Keratinocyte (primary cell): ENCODE data around the gene CYP1A2.

ENCODE experiments used
- CTCF ChIP-seq, 3 experiments: IDR thresholded peaks in 1 of 3; conservative IDR thresholded peaks in 1 of 3; optimal IDR thresholded peaks in 1 of 3; 2 replicates in 2 of 3; 3 replicates in 1 of 3; pipeline versions ENCODE3 to v1.5.1; 2011; ENCODE audit warnings: low read length in 3 of 3, mild to moderate bottlenecking in 3 of 3, moderate library complexity in 2 of 3, control low read depth in 1 of 3, inconsistent platforms in 1 of 3; ENCODE audit not compliant: insufficient read depth in 2 of 3; ENCODE audit errors: extremely low read depth in 1 of 3
- EZH2 ChIP-seq: IDR thresholded peaks from one replicate; pipeline ENCODE4 v1.6.1; 2012; ENCODE audit warnings: inconsistent platforms, mild to moderate bottlenecking, low read length, moderate library complexity

DNA sequence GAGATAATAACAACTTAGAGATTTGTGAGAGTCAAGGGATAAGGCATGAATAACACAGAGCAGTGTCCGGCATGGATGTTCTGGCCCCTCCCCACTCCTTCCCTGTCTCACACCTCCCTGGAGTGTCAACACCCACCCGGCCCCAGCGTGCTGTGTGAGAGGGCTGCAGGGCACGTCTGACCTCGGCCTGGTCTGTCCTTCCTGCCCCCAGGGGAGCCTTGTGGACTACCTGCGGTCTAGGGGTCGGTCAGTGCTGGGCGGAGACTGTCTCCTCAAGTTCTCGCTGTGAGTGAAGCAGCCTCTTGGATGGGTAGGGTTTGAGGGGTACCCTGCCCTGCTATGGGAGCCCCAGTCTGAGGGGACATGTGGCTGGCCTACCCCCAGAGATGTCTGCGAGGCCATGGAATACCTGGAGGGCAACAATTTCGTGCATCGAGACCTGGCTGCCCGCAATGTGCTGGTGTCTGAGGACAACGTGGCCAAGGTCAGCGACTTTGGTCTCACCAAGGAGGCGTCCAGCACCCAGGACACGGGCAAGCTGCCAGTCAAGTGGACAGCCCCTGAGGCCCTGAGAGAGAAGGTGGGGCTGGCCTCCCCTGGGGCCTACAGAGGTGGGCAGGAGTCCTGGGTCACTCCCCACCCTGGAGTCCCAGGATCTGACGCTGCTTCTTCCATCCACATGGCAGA, 52.8 kb downstream of the CYP1A2 start:
- TF ChIP-seq CTCF (optimal IDR thresholded peaks at IDR 0.05 in 1 of 3, IDR thresholded peaks at IDR 0.05 in 1 of 3, conservative IDR thresholded peaks at IDR 0.05 in 1 of 3; ENCODE audit: extremely low read depth in 1 of 3, insufficient read depth in 2 of 3, low read length in 3 of 3) (no peak), EZH2 (no peak)
